Neutrophil (primary cell): ENCODE results near the gene LGALS9.
"Not testable (repeated sequence)": the region's sequence is repeated elsewhere in the genome, so short reads cannot be mapped to it uniquely, and the experiment has no call there.

Experiments
- H3K27ac ChIP-seq: fragments of 200-600 bp; sonication (generic); 2 replicates; pipeline ENCODE4 v1.5.1; 2016; ENCODE audit warnings: mild to moderate bottlenecking, moderate library complexity
- H3K27me3 ChIP-seq: fragments of 200-600 bp; sonication (generic); 2 replicates; pipeline ENCODE4 v1.6.0; 2016; ENCODE audit warnings: mild to moderate bottlenecking
- H3K36me3 ChIP-seq: fragments of 200-600 bp; sonication (generic); 2 replicates; pipeline ENCODE4 v1.5.1; 2017
- H3K4me1 ChIP-seq, 2 experiments: fragments of 200-600 bp in 1 of 2; sonication (generic) in 1 of 2; 1 replicate in 1 of 2; 2 replicates in 1 of 2; pipeline versions ENCODE4 v1.5.1 to v1.6.1; 2013 to 2016; ENCODE audit warnings: low read depth in 1 of 2, low read length in 1 of 2, mild to moderate bottlenecking in 1 of 2, moderate library complexity in 1 of 2; ENCODE audit not compliant: control insufficient read depth in 1 of 2, insufficient read depth in 1 of 2
- H3K4me3 ChIP-seq, 2 experiments: fragments of 200-600 bp in 1 of 2; sonication (generic) in 1 of 2; 1 replicate in 1 of 2; 2 replicates in 1 of 2; pipeline ENCODE4 v1.5.1; 2013 to 2016; ENCODE audit warnings: low read depth in 1 of 2, low read length in 1 of 2, mild to moderate bottlenecking in 1 of 2, moderate library complexity in 1 of 2
- H3K9me3 ChIP-seq: fragments of 200-600 bp; sonication (generic); 2 replicates; pipeline ENCODE4 v1.5.1; 2016
- TF ChIP-seq, protein P1 (sequence below): fragments of 200-600 bp; sonication (generic); IDR thresholded peaks from 2 replicates; pipeline ENCODE4 v1.5.1; 2016; ENCODE audit warnings: antibody characterized with exemption

LGALS9 gene

DNA sequence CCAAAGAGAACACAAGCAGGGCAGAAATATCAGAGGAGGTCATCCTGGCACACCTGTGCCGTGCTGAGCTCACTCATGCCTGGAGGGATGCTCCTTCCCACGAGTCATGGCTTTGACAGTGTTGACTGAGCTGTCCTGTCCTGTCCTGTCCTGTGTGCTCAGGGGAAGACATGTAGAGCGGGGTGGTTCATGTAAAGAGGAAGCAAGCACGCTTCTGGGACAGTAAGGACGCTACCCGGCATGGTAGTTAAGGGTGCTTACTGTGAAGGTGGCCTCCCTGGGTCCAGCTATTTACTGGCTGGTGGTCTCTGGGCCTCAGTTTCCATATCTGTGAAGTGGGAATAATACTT, 398 bp downstream of the LGALS9 start:
- TF ChIP-seq, protein P1, sequence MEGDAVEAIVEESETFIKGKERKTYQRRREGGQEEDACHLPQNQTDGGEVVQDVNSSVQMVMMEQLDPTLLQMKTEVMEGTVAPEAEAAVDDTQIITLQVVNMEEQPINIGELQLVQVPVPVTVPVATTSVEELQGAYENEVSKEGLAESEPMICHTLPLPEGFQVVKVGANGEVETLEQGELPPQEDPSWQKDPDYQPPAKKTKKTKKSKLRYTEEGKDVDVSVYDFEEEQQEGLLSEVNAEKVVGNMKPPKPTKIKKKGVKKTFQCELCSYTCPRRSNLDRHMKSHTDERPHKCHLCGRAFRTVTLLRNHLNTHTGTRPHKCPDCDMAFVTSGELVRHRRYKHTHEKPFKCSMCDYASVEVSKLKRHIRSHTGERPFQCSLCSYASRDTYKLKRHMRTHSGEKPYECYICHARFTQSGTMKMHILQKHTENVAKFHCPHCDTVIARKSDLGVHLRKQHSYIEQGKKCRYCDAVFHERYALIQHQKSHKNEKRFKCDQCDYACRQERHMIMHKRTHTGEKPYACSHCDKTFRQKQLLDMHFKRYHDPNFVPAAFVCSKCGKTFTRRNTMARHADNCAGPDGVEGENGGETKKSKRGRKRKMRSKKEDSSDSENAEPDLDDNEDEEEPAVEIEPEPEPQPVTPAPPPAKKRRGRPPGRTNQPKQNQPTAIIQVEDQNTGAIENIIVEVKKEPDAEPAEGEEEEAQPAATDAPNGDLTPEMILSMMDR, result no peak
- no peaks in the 10 kb centered on the region for H3K27me3 ChIP-seq
- H3K9me3 ChIP-seq, result no peaks in the 10 kb centered on the region
- peaks cover 36 to 51% of the 10 kb centered on the region in 2 experiments for H3K4me1 ChIP-seq
- H3K36me3 ChIP-seq, result peaks cover 5% of the 10 kb centered on the region
- peak overlapping the region; percentile 93 for H3K27ac ChIP-seq
- H3K4me3 ChIP-seq, result peak overlapping the region; percentile 66

DNA sequence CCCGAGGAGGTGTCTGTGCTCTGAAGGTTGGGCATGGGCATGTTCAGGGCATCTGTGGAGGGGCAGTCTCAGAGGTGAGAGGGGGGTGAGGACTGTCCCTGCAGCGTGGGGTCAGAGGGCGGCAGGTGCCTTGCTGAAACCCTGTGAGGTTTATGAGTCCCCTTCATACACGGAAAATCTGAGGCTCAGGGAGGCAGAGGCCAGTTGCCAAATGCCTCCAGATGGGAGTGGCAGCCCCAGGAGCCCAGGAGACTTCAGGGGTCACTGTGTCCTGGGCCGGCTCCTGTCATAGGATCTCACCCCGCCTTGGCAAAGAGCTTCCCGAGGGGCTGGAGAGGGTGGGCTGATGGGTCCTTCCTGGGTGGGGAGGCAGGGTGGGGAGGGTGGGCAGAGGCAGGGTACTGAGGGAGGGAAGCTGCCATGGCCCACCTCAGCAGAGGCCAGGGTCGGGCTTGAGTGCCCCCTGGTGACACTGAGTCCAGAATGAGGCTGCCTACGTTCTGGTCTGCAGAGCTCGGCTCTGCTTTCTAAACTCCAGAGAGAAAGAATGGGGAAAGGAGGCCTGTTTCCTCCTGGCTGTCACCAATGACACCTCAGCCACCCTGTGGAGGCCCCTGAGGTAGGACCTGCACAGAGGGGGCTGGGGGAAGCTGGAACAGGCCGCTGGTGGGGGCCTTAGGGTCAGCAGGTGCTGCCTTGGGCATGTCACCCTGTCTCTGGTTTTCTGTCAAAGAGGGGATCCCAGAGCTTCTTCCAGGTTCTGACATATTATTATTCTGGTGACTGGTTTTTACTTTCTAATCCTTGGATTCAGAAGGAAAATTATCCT, 1.1 kb downstream of the LGALS9 start:
- Histone ChIP-seq H3K4me3 (peak overlapping the region; percentile 66), H3K36me3 (no peaks in the 10 kb centered on the region), H3K27ac (peak overlapping the region; percentile 93), H3K4me1 (peaks cover 36 to 51% of the 10 kb centered on the region in 2 experiments), H3K27me3 (no peaks in the 10 kb centered on the region), H3K9me3 (no peaks in the 10 kb centered on the region)
- TF ChIP-seq, protein P1, result no peak

DNA sequence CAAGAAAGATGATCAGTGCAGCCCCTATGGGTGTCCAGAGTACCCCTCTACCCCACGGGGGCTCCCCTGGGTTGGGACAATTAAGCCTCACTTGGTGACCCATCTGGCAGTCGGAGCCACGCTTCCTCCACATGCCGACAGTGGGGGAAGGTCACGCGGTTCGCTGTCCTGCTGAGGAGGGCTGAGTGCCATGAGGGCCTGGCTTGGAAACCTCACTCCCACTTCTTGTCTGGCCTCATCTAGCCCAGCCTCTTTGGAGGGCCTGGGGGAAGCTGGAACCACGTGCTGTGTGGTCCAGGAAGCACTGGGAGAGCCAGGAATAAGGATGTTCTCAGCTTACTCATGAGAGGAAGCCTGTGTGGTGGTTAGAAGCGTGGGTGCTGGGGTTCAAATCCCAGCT, 1.8 kb downstream of the LGALS9 start:
- H3K4me1 ChIP-seq, result peaks cover 36 to 51% of the 10 kb centered on the region in 2 experiments
- H3K9me3 ChIP-seq, H3K36me3 ChIP-seq, H3K27me3 ChIP-seq: not testable (repeated sequence)
- H3K27ac ChIP-seq, result peak overlapping the region; percentile 20
- peak overlapping the region; percentile 29 to 66 for H3K4me3 ChIP-seq

DNA sequence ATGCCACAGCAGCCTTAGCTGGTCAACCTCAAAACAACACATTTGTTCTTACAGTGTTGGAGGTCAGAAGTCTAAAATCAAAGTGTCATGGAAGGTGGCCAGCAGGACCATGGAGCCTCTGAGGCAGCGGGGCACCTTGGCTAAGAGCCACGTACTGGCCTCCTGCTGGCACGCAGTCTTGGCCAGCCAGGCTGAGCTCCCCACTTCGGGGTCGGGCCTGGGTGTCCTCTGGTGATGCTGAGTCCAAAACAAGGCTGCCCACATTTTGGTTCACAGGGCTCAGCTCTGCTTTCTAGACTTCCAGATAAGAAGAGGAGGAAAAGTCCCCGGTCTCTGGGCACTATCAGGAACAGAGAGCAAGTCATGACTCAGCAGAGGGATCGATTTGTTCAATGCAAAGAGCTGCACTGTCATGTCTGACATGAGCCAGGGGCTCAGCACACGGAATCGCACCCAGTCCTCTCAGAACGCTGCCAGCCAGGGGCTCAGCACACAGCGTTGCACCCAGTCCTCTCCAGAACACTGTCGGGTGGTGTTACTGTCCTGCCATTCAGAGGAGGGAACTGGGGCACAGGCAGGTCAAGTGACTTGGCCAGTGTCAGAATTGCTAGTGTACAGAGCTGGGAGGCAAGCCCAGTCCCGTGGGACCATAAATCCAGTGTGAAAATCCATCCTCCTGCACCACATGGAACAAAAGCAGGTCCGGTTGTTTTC, 2.5 kb downstream of the LGALS9 start:
- Histone ChIP-seq H3K27me3 (no peaks in the 10 kb centered on the region), H3K4me1 (peaks cover 36 to 51% of the 10 kb centered on the region in 2 experiments), H3K4me3 (no peak overlapping the region), H3K27ac (peak overlapping the region; percentile 20), H3K36me3 (peaks cover under 1% of the 10 kb centered on the region), H3K9me3 (no peaks in the 10 kb centered on the region)
- TF ChIP-seq, protein P1, result no peak

DNA sequence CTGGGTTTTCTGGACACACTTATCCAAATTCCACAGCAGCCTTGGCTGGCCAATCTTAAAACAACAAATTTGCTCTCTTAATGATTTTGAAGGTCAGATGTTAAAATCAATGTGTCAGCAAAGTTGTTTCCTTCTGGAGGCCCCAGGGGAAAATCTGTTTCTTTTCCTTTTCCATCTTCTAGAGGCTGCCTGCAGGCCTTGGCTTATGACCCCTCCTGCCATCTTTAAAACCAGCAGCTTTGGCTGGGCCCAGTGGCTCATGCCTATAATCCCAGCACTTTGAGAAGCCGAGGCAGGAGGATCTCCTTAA, 3.0 kb downstream of the LGALS9 start:
- H3K9me3 ChIP-seq, result no peaks in the 10 kb centered on the region
- peaks cover 5% of the 10 kb centered on the region for H3K36me3 ChIP-seq
- TF ChIP-seq, protein P1, result no peak
- H3K27me3 ChIP-seq, result no peaks in the 10 kb centered on the region
- H3K27ac ChIP-seq, result no peak overlapping the region
- H3K4me3 ChIP-seq, result no peak overlapping the region
- H3K4me1 ChIP-seq, result peaks cover 36 to 51% of the 10 kb centered on the region in 2 experiments

DNA sequence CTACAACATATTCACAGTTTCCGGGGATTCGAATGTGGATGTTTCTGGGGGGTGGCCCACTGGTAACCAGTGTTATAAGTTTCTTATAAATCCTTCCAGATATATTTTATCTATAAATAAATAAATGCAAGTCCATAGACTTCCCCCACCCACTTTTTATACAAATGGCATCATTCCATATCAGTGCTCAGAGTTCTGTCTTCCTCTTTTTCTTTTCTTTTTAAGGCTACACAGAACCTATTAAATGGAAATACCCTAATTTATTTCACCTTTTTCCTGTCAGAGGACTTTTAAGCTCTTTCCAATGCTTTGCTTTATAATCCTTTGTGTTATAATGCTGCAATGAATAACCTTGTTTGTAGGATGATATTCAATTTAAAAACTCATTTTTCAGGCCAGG, 3.8 kb downstream of the LGALS9 start:
- Histone ChIP-seq H3K4me1 (peaks cover 36 to 51% of the 10 kb centered on the region in 2 experiments), H3K27ac (peak overlapping the region; percentile 76), H3K9me3 (no peaks in the 10 kb centered on the region), H3K27me3 (no peaks in the 10 kb centered on the region), H3K36me3 (peaks cover 12% of the 10 kb centered on the region), H3K4me3 (no peak overlapping the region)
- TF ChIP-seq, protein P1, result no peak
